ENCODE results near the gene HK3. TPM values are rescaled to one million over a fixed set of nuclear protein-coding genes. Genes with fewer than 3 reads are reported as not detected.

Gene HK3
- total and polyA plus RNA-seq, 9 of the 15 experiments (the other 6 are each of a cell fraction or from before 2014, with no cell fraction given): 0.16 TPM; not detected in 8

DNA sequence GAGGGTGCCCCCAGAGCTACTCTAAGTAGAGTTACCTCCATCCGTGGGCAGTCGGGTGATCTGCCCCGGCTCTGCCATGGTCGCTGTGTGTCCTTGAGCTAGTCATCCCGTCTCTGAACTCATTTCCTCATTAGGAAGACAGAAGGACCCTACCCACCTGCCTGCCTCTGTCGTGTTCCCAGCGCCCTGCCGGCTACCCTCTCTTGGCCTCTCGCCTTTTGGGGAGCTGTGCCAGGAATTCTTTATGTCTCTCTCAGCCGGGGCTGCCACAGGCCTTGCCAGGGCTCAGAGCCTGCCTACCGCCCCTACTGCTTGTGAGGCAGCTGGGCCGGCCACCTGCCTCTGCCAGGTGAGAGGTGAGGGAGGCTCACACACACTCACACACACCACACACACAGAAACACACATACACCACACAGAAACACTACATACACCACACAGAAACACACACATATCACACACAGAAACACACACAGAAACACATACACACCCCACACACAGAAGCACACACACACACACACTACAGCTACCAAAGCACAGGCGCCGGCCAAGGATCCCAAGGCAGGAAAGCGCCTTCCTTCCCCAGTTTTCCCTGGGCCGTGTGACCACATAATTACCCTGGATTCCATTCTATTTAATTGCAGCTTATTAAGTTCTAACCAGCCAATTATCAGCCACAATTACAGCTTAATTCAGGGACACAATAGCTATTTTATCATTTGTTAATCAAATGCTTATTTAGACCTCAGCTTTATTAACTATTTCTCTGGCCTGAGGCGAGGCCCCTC lies 47.1 kb downstream of the HK3 start:
- Histone ChIP-seq H4K20me1 (replicated peaks; ENCODE audit: control insufficient read depth, insufficient read depth, low read length) (peaks cover 2% of the 10 kb centered on the region; the same call in 1 of the 2 replicates), H3K4me3 (no peak overlapping the region), H3K27ac (ENCODE audit: extremely low read depth, low read depth, low read length) (no peak overlapping the region), H3K4me1 (replicated peaks in 1 of 2; ENCODE audit: control insufficient read depth in 2 of 2, insufficient read depth in 2 of 2, low read length in 2 of 2) (peaks cover 0 to 16% of the 10 kb centered on the region in 2 experiments; a peak in 2 of 5 replicates), H3K9me3 (replicated peaks; ENCODE audit: control insufficient read depth, insufficient read depth, low read depth, low read length) (no peaks in the 10 kb centered on the region), H3K36me3 (ENCODE audit: control insufficient read depth, insufficient read depth, low read length) (no peaks in the 10 kb centered on the region), H3K9me1 (ENCODE audit: control insufficient read depth, insufficient read depth, low read length) (peaks cover 3% of the 10 kb centered on the region), H3K4me2 (ENCODE audit: insufficient read depth, low read length) (no peak overlapping the region), H3K9ac (ENCODE audit: insufficient read depth in 1 of 2, low read depth in 2 of 2, low read length in 2 of 2) (no peak overlapping the region), H2AFZ (ENCODE audit: low read depth, low read length) (no peak overlapping the region), H3K79me2 (ENCODE audit: control insufficient read depth, insufficient read depth, low read length) (no peaks in the 10 kb centered on the region), H3K27me3 (ENCODE audit: control insufficient read depth in 2 of 2, insufficient read depth in 2 of 2, low read length in 2 of 2) (peaks cover 49 to 91% of the 10 kb centered on the region in 2 experiments)
- CTCF ChIA-PET (ENCODE audit: low intra/inter-chr PET ratio): no interaction called here
- no peak for ATAC-seq
- POLR2A ChIA-PET: interaction anchor here (0.9 kb wide), 1 partner anchor 13 kb away, joined by 3 read pairs; no protein-coding TSS in a partner anchor
- no peak for FAIRE-seq
- in situ Hi-C loops (cut with MboI) (no loop called here), intact Hi-C loops (cut with micrococcal nuclease) (no loop called here)
- 3% methylated on average over 15 of the region's 17 CpGs for WGBS (ENCODE audit: insufficient coverage, low coverage, missing lambda C conversion rate)
- no TSS peak for BruUV-seq (replicated peaks)
- no peak for DNase-seq (ENCODE audit: extremely low read depth in 1 of 4, low spot score in 3 of 4)
- TF ChIP-seq BHLHE40 (IDR thresholded peaks at IDR 0.05; ENCODE audit: low read length) (no peak), CBX1 (IDR thresholded peaks at IDR 0.05; ENCODE audit: low read depth) (no peak), SPI1 (IDR thresholded peaks at IDR 0.05; ENCODE audit: borderline replicate concordance, low read depth, low read length) (no peak), MCM3 (IDR thresholded peaks at IDR 0.05) (no peak), MCM7 (IDR thresholded peaks at IDR 0.05) (no peak), CHD2 (IDR thresholded peaks at IDR 0.05; ENCODE audit: low read depth, low read length) (no peak), ZNF668 (CRISPR knock-in tag; IDR thresholded peaks at IDR 0.05) (no peak), ZNF699 (CRISPR knock-in tag; IDR thresholded peaks at IDR 0.05; ENCODE audit: insufficient replicate concordance) (no peak), ZNF134 (CRISPR knock-in tag; conservative IDR thresholded peaks at IDR 0.05) (no peak), ZNF445 (CRISPR knock-in tag; IDR thresholded peaks at IDR 0.05; ENCODE audit: low read depth) (no peak), MYNN (IDR thresholded peaks at IDR 0.05) (no peak), MYNN (CRISPR knock-in tag; IDR thresholded peaks at IDR 0.05) (no peak), ZFP36 (IDR thresholded peaks at IDR 0.05; ENCODE audit: low read depth, low read length, partially characterized antibody) (no peak)
- TF ChIP-seq, protein P1, sequence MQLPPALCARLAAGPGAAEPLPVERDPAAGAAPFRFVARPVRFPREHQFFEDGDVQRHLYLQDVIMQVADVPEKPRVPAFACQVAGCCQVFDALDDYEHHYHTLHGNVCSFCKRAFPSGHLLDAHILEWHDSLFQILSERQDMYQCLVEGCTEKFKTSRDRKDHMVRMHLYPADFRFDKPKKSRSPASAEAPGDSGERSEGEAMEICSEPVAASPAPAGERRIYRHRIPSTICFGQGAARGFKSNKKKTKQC (CRISPR knock-in tag; IDR thresholded peaks at IDR 0.05): no peak
- TF ChIP-seq, protein P2, sequence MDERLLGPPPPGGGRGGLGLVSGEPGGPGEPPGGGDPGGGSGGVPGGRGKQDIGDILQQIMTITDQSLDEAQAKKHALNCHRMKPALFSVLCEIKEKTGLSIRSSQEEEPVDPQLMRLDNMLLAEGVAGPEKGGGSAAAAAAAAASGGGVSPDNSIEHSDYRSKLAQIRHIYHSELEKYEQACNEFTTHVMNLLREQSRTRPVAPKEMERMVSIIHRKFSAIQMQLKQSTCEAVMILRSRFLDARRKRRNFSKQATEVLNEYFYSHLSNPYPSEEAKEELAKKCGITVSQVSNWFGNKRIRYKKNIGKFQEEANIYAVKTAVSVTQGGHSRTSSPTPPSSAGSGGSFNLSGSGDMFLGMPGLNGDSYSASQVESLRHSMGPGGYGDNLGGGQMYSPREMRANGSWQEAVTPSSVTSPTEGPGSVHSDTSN (CRISPR knock-in tag; IDR thresholded peaks at IDR 0.05; ENCODE audit: low read depth): no peak
- TF ChIP-seq, protein P2 (tag; conservative IDR thresholded peaks at IDR 0.05; ENCODE audit: low read depth): no peak
- TF ChIP-seq, protein P3, sequence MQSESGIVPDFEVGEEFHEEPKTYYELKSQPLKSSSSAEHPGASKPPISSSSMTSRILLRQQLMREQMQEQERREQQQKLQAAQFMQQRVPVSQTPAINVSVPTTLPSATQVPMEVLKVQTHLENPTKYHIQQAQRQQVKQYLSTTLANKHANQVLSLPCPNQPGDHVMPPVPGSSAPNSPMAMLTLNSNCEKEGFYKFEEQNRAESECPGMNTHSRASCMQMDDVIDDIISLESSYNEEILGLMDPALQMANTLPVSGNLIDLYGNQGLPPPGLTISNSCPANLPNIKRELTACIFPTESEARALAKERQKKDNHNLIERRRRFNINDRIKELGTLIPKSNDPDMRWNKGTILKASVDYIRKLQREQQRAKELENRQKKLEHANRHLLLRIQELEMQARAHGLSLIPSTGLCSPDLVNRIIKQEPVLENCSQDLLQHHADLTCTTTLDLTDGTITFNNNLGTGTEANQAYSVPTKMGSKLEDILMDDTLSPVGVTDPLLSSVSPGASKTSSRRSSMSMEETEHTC (IDR thresholded peaks at IDR 0.05): no peak
- TF ChIP-seq, protein P4, sequence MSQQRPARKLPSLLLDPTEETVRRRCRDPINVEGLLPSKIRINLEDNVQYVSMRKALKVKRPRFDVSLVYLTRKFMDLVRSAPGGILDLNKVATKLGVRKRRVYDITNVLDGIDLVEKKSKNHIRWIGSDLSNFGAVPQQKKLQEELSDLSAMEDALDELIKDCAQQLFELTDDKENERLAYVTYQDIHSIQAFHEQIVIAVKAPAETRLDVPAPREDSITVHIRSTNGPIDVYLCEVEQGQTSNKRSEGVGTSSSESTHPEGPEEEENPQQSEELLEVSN (IDR thresholded peaks at IDR 0.05; ENCODE audit: borderline replicate concordance in 1 of 2, extremely low read depth in 1 of 2, insufficient read depth in 1 of 2, insufficient read length in 1 of 2, low read depth in 1 of 2, low read length in 1 of 2, poor library complexity in 1 of 2, severe bottlenecking in 1 of 2): no peak

Data from K562 (cell line).